GM19467 (cell line): ENCODE data around the gene PKP1.

Experiments
- ATAC-seq: cut with Tn5 transposase; IDR thresholded peaks from one replicate; pipeline ENCODE4 v1.9.1; 2021; ENCODE audit warnings: mild to moderate bottlenecking, moderate library complexity; ENCODE audit not compliant: unreplicated experiment

PKP1 gene

DNA sequence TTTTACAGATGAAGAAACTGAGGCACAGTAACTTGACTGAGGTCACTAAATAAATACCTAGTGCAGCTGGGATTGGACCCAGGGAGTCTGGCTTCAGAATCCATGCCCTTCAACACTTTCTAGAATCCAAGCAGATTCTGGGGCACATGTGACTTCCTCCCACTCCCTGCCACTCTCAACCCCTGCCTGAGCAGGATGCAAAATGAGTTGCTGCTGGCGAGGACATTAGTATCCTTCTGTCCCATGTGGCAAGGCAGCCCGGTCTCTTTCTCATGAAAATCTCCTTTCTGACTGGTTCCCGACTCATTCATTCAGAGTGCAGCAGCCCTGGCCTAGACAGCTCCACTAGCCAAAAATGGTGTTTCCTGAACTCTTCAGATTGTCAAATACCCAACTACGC, 65.8 kb downstream of the PKP1 start:
- no peak for ATAC-seq

DNA sequence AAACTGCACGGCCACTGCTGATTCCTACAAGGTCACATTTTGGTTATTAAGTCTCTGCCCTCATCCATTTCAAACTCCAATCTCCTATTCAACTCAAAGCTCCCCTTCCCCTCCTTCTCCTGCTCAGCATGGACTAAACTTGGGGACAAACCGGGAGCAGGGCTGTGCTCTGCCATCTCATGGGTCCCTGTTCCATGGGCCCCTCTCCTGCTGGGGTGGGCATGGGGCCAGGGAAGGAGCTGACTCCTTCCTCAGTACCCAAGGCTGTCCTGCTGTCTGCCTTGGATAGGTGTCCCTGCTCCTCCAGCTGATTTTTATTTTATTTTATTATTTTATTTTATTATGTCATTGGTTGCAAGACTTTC, 67.0 kb downstream of the PKP1 start:
- no peak for ATAC-seq

DNA sequence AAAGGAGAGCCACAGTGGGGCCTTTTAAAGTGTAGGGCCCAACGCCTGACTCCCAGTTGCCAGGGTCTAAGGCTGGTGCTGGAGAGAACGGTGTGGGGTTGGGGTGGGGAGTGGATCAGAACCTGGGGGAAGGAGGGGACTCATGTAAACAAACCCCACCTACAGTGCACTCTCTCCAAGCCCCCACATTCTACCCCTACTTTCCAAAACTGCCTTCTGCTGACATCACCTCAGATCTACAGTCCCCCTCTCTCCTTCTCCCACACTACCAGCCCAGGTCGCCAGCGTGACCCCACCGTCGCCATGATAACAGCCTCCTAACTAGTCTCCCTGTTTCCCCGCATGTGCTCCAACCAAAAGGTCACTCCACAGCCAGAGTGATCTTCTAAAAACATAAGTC, 67.6 kb downstream of the PKP1 start:
- ATAC-seq, result no peak

DNA sequence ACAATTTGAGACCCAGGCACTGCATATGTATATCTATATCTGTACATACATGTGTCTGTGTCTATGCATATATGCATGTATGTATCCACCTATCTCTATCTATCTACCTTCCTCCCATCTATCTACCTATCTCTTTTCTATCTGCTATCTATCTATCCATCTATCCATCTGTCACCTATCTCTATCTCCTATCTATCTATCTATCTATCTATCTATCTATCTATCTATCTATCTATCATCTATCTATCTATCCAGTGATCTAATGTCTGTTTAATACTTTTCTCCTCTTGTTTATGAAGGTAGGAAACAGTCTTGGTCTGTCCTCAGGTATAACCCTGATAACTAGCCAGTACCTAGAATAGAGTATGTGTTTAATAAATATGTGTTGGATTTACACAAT, 68.3 kb downstream of the PKP1 start:
- ATAC-seq, result no peak

DNA sequence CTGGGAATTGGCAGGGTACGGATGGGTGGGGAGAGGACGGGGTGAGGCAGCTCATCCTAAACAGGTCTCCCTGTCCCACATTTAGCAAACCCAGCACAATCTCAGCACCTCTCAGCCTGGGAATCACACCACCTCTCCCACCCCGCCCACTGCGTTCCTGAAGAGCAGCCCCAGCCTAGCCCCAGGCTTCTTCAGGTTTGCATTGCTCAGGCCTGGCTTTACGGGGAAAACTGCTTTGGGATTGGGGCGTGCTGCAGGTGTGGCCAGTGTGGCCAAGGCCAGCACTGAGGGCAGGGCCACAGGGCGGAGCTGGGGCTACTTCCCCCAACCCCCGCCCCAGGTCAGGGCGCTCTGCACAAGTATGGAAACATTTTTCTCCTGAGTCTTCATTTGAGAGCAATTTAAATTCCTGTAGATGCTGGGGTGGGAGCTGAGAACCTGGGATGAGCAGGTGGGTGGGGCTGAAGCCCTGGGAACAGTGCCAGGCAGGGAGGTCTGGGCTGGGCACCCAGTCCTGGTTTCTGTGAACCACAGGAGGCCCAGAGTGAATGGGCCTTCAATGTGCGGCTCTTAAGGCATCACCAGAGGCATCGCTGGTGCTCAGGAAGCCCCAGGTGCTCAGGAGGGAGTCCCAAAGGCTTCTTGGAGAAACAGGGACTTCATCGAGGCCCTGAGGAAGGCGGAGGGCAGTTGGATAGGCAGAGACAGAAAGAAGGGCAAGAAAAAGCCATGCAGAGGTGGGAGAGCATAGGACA, 70.1 kb downstream of the PKP1 start:
- ATAC-seq, result no peak

DNA sequence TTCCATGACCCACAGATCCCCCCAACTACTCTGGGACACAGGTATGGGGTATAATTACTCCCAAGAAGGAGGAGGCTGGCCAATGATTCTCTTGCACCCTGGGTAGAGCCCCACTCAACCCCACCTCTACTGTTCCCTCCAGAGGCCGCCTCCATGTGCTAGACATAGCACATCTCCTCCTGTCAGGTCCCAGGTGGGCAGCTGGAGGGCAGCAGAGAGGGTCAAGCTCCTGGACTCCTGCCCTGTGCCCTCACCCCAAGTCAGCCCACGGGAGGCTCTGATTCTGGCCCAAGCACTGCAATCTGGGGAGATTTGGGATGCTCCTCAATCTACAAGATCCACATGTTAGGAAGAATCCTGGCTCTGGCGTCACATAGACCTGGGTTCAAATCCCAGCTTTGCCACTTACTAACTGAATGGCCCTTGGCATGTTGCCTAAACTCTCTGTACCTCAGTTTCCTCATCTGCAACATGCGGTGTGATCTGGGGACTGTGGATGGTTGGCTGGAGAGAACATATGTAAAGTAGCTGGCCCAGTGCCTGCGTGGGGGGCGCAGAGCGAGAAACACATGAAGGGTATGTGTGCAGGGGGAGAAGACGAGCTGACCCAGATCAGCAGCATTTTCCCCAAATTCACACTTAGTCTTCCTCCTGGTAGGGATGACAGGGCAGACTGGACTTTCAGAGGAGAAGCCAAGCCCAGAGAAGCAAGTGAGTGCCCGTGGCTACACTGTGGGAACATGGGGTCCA, 71.0 kb downstream of the PKP1 start:
- ATAC-seq, result no peak

DNA sequence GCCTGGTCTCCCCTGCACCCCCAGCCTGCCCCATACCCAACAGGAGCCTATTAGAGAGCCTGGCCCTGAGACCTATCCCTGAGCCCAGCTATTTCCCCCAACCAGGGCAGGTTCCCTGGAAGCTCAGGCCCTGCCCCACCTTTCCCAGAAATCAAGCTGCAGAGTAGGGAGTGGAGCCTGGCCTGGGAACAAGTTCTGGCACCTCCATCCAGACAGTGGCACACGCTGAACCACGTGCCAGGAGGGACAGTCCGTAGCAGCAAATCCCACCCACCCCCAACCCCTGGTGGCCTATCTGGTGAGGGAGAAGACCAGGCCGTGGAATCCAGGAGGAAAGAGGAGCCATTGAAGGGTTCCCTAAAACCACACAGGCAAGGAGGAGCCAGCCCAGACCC, 71.6 kb downstream of the PKP1 start:
- no peak for ATAC-seq

DNA sequence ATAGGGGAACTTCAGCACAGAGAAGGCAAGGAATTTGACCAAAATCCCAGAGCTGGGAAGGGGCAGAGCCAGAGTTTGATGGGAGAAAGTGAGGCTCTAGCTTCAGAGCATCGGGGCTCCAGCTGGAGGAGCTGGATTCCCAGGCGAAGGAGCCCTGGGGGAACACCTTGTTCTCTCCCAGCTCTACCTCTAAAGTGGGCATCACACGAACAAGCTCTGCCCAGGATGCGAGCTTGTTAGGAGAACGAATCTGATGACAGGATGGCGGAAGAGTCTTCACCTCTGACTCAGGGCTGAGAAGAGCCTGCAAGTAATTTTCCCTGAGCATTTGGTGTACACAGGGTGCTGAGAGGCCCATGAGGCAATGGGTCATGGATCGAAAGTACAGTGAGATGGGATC, 72.2 kb downstream of the PKP1 start:
- no peak for ATAC-seq

DNA sequence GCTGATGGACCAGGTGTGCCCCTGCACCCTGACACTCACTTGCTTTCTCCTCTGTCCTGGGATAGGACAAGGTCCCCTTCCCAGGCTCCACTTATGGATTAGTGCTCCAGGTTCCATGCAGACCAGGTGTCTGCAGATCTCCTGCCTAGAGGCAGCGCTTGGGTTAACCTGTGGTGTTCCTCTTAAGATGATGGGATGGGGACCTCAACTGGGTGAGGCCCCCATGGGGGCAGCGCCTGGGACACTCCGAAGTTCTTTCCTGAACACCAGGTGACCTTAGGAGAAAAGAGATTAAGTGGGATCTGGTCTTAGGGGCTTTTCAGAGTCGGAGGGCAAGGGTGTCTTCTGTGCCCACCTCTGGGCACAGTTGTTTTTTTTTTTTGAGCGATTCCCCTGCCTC, 72.9 kb downstream of the PKP1 start:
- no peak for ATAC-seq

DNA sequence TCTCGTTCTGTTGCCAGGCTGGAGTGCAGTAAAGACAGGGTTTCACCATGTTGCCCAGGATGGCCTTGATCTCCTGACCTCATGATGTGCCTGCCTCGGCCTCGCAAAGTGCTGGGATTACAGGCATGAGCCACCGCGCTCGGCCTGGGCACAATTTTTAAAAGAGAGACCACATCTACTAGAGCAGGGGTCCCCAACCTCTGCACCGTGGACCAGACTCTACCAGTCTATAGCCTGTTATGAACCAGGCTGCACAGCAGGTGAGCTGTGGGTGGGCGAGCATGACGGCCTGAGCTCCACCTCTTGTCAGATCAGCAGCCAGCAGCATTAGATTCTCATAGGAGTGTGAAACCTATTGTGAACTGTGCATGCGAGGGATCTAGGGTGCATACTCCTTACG, 73.4 kb downstream of the PKP1 start:
- ATAC-seq, result no peak

DNA sequence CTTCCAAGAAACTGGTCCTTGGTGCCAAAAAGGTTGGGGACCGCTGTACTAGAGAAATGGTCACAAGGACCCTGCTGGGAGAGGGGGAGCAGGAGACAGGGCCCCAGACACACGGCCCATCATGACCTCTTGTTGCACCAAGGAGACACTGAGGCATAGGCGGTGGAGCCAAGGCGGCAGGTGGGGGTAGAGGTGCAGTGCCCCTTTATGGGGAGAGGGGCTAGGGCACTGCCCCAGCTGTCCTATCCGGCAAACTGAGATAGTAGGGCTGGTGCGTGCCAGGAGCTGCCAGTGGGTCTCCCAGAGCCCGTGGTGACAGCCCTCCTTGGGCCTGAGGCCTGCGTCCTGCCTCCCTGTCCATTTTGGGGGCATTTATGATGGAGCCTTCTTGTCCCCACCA, 73.9 kb downstream of the PKP1 start:
- no peak for ATAC-seq

DNA sequence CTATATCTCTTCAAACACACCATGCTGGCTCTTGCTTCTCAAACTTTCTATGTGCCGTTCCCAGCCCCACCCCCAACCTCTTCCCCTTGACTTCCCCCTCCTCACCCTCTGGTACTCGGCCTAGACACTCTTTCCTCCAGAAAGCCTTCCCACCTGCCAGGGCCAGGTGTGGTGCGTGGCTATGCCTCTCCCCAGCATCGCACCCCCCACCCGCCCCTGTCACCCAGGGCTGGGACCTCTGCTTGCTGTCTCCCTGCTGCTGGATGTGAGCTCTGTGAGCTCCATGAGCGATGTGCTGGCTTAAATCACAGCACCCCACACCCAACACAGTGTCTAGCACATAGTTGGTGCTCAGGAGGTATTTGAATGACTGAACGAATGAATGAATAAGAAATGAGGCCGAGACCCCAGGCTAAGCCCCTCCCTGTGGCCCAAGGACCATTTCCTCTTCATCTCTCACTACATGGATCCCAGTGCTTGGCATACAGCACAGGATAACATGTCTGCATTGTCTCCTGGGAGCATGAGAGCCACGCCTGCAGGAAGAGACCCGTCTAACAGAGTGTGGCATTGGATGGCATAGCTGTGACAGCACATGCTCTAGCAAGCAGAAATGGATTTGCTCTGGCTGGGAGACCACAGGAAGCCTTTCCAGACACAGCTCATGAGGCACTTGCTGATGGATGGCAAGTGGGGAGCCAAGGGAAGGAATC, 74.5 kb downstream of the PKP1 start:
- no peak for ATAC-seq

DNA sequence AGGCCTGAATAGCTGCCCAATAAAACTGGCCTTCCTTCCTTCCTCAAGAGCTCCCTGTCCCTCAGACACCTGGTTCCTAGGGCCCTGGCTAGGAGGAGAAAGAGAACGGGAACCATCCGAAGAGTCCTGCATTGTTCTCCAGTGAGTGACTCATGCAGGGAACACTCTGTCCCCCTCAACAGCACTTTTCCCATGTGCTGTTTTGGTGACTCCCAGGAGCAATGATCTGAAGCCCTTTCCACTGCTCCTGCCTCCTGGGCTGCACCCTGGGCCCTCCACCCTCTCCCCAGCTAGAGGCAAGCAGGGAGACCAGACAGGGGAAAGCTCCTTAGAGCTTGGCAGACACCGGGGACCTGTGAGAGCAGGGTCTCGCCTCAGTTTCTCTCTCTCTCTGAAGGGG, 75.3 kb downstream of the PKP1 start:
- no peak for ATAC-seq

DNA sequence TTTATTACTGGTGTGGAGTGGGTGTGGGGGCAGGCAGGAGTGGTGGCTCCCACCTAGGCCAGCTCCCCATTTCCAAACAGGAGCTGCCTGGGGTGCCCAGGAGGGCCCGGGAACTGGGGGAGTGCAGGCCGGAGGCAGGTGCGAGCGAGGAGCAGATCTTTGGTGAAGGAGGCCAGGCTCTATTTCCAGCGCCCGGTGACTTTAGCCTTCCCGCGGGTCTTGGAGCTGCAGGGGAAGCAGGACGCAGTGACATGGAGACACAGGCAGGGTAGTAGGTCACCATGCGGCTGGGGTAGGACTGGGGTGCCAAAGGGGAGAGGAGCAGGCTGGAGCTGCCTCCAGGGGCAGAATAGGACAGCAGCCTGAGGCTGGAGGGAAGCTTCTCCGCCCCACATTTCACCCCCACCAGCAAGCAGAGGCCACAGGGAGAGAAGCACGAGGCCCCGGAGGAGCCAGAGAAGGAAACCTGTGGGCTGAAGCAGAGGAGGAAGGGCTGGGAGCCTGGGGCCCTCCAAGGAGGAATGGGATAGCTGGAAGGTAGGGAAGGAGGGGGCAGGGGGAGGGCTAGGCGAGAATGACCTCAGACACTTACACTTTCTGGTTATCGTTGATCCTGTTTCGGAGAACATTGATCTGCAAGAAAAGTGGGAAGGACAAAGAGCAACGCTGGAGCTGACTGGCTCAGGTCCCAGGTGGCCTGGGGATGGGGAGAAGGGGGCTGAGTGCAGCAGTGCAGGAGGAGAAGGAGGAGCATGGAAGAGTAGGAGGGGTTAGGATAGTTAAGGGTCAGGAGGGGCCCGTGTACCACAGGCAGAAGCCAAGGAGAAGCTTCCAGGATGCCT, 75.9 kb downstream of the PKP1 start:
- ATAC-seq, result no peak

DNA sequence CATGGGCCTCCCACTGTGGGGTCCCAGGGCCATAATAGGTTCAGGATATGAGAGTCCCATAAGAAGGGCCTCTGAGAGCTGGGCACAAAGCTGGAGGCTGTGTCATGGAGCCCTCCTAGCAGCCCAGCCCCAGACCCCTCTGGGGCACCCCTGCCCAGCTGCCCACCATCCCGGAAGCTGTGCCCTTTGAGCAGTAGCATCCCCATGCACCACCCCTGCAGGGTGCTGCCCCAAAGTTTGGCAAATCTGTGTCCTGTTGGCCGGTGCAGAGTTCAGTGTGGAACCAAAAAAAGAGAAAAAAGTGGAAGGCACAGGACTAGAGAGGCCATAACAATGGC, 76.5 kb downstream of the PKP1 start:
- no peak for ATAC-seq

DNA sequence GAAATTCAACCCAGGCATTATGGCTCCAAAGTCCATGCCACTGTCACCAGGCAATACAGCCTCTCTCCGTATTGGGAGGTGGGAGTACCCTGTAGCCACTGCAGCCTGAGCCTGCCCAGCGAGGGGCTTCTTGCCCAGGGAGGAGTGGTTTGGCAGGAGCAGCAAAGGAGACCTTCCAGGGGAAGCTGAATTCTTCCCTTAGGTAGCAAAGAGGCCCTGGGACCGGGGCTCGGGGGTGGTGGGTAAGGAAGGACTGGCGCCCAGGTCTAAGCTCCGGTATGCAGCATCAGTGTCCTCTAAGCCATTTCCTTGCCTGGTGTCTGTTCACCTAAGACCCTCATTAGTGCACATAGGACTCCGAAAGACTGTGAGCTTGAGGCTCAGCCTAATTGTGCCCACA, 77.2 kb downstream of the PKP1 start:
- ATAC-seq, result no peak

DNA sequence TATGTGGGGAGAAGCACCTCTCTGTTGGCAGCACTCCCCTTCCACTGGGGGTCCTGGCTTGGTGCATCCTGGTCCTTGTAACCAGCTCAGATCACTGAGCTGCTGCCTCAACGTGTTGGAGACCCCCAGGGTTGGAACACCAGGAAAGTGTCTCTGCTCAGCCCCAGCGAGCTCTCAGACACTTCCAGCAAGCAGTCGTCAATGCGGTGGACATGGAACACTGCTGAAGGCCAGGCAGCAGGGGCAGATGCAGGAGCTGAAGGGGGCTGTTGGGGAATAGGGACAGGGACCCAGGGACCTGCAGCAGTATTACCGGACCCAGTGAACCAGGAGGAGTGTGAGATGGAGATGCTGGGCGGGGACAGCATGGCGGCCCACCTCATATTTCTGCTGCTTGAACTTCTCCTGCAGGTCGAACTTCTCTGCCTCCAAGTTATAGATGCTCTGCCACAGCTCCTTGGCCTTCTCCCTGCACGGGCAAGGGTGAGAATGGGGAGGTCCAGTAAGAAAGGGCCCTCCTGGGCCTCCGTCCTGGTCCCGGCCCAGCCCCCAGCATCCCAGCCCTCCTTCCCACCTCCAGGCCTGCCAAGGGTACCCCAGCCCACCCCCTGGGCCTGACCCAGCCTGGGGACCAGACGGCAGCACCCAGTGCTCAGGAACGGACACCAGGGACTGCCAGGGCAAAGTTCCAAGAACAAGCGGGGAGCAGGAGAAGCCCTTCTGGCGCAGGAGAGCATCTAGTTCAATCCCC, 77.8 kb downstream of the PKP1 start:
- no peak for ATAC-seq

DNA sequence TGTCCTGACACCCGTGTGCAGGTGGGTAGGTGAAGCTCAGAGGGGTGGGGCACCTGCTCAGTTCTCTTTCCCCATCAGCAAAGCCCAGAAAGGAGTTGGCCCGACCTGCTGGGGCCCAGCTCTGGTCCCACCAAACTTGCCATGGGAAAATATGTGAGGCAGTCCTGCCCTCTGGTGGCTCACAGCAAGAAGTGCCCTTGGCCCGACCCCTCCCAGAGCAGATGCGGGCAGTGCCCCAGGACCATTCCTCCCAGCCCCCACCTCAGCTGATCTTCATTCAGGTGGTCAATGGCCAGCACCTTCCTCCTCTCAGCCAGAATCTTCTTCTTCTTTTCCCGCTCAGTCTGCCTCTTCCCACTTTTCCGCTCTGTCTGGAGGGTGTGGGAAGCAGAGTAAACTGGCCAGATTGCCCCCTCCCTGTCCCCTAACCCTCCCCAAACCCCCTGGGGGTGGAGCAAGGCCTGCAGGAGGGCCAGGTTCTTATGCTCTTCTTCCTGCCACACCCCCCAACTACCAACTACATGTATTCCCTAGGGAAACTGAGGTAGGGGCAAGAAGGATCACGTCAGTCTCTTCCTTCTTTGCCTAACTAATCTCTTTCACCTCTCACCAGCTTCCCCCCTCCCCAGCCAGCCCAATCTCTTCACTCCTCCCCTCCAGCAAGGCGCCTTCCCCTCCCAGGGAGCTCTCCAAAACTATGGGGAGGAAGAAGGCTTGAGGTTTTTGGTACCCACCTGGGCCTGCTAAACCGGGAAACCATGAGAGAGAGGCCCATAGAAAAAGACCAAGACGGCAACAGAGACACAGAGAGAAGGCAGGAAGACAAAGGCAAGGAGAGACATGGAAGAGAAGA, 78.6 kb downstream of the PKP1 start:
- ATAC-seq, result no peak

DNA sequence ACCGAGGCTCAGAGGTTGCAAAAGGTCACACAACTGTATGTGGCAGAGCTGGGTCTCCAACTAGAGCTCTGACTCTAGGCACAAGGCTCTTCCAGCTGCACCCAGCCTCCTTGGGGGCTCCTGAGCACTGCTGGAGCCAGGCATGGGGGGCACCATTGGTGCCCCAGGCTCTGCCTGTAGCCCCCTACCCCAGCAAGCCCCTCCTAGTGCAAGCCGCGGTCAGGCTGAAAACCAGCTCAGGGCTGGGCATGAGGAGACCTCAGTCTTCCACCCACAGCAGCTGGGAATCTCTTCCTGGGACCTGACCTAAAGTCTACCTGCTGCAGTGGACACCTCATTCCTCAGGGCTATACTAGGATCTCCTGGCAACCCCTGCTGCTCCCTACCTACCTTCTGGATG, 79.6 kb downstream of the PKP1 start:
- no peak for ATAC-seq

DNA sequence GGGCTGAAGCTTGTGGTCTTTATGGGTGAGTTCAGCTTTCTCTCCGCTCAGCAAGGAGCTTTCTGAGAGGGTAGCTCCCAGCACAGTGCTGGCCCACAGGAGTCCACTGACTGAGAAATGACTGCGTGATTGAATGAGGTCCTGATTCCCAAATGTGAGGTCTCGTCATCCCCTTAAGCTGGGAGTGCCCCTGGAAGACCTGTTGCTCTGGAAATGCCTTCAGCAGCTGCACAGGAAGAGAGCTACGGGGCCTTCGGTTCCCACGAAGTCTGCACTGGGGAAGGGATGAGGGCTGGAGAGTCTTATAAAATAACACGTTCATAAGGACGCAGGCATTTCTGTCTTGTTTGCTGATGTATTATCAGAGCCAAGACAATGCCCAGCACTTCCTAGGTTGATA, 80.2 kb downstream of the PKP1 start:
- no peak for ATAC-seq
